Measurements from ENCODE around the gene HCN2.
"Not testable (repeated sequence)": the region's sequence is repeated elsewhere in the genome, so short reads cannot be mapped to it uniquely, and the experiment has no call there.

DNA sequence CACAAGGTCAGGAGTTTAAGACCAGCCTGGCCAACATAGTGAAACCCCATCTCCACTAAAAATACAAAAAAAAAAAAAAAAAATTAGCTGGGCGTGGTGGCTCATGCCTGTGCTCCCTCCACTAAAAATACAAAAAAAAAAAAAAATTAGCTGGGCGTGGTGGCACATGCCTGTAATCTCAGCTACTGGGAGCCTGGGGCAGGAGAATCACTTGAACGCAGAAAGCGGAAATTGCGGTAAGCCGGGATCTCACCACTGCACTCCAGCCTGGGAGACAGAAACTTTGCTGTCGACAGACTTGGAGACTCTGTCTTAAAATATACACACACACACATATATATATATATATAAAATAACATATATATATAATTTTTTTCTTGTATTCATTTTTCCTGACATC lies 36.9 kb downstream of the HCN2 start:
- not testable (repeated sequence) for TF ChIP-seq POLR2A (IDR thresholded peaks at IDR 0.05)
- TF ChIP-seq, protein P1, sequence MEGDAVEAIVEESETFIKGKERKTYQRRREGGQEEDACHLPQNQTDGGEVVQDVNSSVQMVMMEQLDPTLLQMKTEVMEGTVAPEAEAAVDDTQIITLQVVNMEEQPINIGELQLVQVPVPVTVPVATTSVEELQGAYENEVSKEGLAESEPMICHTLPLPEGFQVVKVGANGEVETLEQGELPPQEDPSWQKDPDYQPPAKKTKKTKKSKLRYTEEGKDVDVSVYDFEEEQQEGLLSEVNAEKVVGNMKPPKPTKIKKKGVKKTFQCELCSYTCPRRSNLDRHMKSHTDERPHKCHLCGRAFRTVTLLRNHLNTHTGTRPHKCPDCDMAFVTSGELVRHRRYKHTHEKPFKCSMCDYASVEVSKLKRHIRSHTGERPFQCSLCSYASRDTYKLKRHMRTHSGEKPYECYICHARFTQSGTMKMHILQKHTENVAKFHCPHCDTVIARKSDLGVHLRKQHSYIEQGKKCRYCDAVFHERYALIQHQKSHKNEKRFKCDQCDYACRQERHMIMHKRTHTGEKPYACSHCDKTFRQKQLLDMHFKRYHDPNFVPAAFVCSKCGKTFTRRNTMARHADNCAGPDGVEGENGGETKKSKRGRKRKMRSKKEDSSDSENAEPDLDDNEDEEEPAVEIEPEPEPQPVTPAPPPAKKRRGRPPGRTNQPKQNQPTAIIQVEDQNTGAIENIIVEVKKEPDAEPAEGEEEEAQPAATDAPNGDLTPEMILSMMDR (IDR thresholded peaks at IDR 0.05 in 8 of 11, conservative IDR thresholded peaks at IDR 0.05 in 3 of 11) = not testable (repeated sequence)
